GM21786 (cell line): ENCODE data around the gene IL4I1.

Experiments used
- ATAC-seq: cut with Tn5 transposase; IDR thresholded peaks from one replicate; pipeline ENCODE4 v1.9.1; 2021; ENCODE audit not compliant: unreplicated experiment

The IL4I1 gene

GRCh38 chr19:49879243-49879963 is 17.3 kb downstream of the IL4I1 start:
- ATAC-seq: no peak

GRCh38 chr19:49878744-49879070 is 18.0 kb downstream of the IL4I1 start:
- no peak for ATAC-seq

- ATAC-seq: peak; percentile 49
These were observed 18.6 kb downstream of the IL4I1 start for GRCh38 chr19:49877879-49878743.

- peak; percentile 62 for ATAC-seq
These were observed 19.4 kb downstream of the IL4I1 start, which contains the start of the genes AKT1S1 and TBC1D17 for GRCh38 chr19:49877020-49877878. TSS of gene AKT1S1 (minus strand) at chr19:49877355. CDS start at chr19:49873295, 4,060 bp downstream. TSS of gene TBC1D17 (plus strand) at chr19:49877702. CDS start at chr19:49877724, 22 bp downstream.

- peak; percentile 45 for ATAC-seq
These were observed 20.2 kb downstream of the IL4I1 start for GRCh38 chr19:49876422-49877019.

GRCh38 chr19:49875857-49876421 is 20.7 kb downstream of the IL4I1 start:
- no peak for ATAC-seq

GRCh38 chr19:49875177-49875576 is 21.5 kb downstream of the IL4I1 start:
- ATAC-seq: no peak

GRCh38 chr19:49874503-49875157 is 22.1 kb downstream of the IL4I1 start:
- no peak for ATAC-seq

GRCh38 chr19:49873834-49874233 is 22.9 kb downstream of the IL4I1 start:
- ATAC-seq: no peak

GRCh38 chr19:49873129-49873521 is 23.6 kb downstream of the IL4I1 start:
- no peak for ATAC-seq

- no peak for ATAC-seq
These were observed 24.2 kb downstream of the IL4I1 start for GRCh38 chr19:49872245-49873128.

GRCh38 chr19:49871349-49871985 is 25.2 kb downstream of the IL4I1 start:
- ATAC-seq: no peak

- no peak for ATAC-seq
These were observed 26.3 kb downstream of the IL4I1 start for GRCh38 chr19:49870309-49870901.

- ATAC-seq: peak; percentile 72
These were observed 27.0 kb downstream of the IL4I1 start for GRCh38 chr19:49869484-49870308.

GRCh38 chr19:49869009-49869483 is 27.6 kb downstream of the IL4I1 start:
- ATAC-seq: peak; percentile 2

- peak; percentile 35 for ATAC-seq
These were observed 29.5 kb downstream of the IL4I1 start, which contains the start of gene PNKP for GRCh38 chr19:49866933-49867782. TSS of gene PNKP (minus strand) at chr19:49867576. CDS start at chr19:49867204, 372 bp downstream.
